Measurements from ENCODE around the gene CTSL. TPM values are rescaled to one million over a fixed set of nuclear protein-coding genes. Genes with fewer than 3 reads are reported as not detected.

CTSL gene
- total and polyA plus RNA-seq, 2 donors (not counting 1 experiment from before 2014, with no cell fraction given) = 487 to 826 TPM

DNA sequence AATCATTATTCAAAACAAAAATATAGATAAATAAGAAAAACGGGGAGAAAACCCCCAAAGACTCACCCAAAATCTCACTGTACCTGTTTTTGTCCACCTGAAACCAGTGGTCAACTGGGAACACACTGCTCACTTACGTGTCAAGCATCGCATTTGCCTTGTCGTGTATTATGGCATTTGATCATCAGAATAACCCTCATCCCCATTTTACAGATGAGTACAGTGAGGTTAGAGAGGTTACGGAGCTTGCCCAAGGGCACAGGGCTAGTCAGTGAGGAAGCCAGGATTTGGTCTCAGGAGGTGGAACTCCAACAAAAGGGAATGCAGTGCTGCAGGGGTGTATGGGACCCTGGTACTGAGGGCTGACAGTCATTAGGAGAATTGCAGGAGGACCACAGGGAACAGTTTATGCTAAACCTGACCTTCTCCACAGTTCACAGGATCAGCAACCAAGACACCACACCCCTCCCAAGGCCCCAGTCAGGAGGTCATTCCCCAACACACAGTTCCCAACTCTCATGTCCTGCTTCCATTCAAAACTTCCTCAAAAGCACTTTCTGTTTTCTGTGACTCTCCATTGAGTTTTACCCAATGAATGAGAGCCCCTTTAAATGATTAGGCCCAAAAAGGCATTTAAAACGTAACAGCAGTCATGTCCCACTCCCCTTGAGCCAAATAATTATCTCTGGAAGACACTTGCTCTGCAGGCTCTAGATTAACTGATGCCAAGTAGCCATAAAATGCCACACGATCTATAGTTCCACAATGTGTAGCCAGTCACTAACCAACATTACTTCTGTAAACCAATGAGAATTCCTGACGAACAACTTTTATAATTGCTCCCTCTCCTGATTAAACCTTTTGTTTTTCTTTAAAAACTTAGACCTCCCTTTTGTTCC is 50.8 kb downstream of the CTSL start:
- H3K36me3 ChIP-seq (ENCODE audit: control insufficient read depth, insufficient read depth, low read length) = no peaks in the 10 kb centered on the region
- H3K9ac ChIP-seq (ENCODE audit: insufficient read depth, low read length) = no peak overlapping the region
- no peak overlapping the region for H2AFZ ChIP-seq (ENCODE audit: low read length)
- H3K4me3 ChIP-seq (replicated peaks in 1 of 4; ENCODE audit: control extremely low read depth in 1 of 4, insufficient read depth in 1 of 4, low read depth in 3 of 4, low read length in 4 of 4) = no peak overlapping the region
- no peaks in the 10 kb centered on the region for H4K20me1 ChIP-seq (ENCODE audit: control insufficient read depth, extremely low read depth, insufficient read depth, low read length)
- no peak for TF ChIP-seq EZH2 (IDR thresholded peaks at IDR 0.05; ENCODE audit: low read length, missing control alignments)
- no peak for DNase-seq (ENCODE audit: low read depth in 2 of 2)
- no peaks in the 10 kb centered on the region for H3K4me1 ChIP-seq (ENCODE audit: control insufficient read depth, extremely low read depth, insufficient read depth, low read length)
- H3K27me3 ChIP-seq (ENCODE audit: control insufficient read depth, insufficient read depth, low read length) = peaks cover 5% of the 10 kb centered on the region
- no peak overlapping the region for H3K27ac ChIP-seq (ENCODE audit: insufficient read depth, low read length)
- H3K4me2 ChIP-seq (ENCODE audit: extremely low read depth, insufficient read depth, low read length) = no peak overlapping the region
- H3K9me3 ChIP-seq (ENCODE audit: control insufficient read depth, insufficient read depth, low read depth, low read length) = no peaks in the 10 kb centered on the region
- H3K79me2 ChIP-seq (ENCODE audit: control insufficient read depth, insufficient read depth, low read length) = no peaks in the 10 kb centered on the region

- no peaks in the 10 kb centered on the region for H3K36me3 ChIP-seq (ENCODE audit: control insufficient read depth, insufficient read depth, low read length)
- no peak overlapping the region for H3K4me2 ChIP-seq (ENCODE audit: extremely low read depth, insufficient read depth, low read length)
- H3K79me2 ChIP-seq (ENCODE audit: control insufficient read depth, insufficient read depth, low read length) = no peaks in the 10 kb centered on the region
- no peaks in the 10 kb centered on the region for H4K20me1 ChIP-seq (ENCODE audit: control insufficient read depth, extremely low read depth, insufficient read depth, low read length)
- H3K27me3 ChIP-seq (ENCODE audit: control insufficient read depth, insufficient read depth, low read length) = no peaks in the 10 kb centered on the region
- no peak overlapping the region for H2AFZ ChIP-seq (ENCODE audit: low read length)
- no peak overlapping the region for H3K4me3 ChIP-seq (replicated peaks in 1 of 4; ENCODE audit: control extremely low read depth in 1 of 4, insufficient read depth in 1 of 4, low read depth in 3 of 4, low read length in 4 of 4)
- H3K9me3 ChIP-seq (ENCODE audit: control insufficient read depth, insufficient read depth, low read depth, low read length) = no peaks in the 10 kb centered on the region
- H3K9ac ChIP-seq (ENCODE audit: insufficient read depth, low read length) = no peak overlapping the region
- no peak overlapping the region for H3K27ac ChIP-seq (ENCODE audit: insufficient read depth, low read length)
- no peak for TF ChIP-seq EZH2 (IDR thresholded peaks at IDR 0.05; ENCODE audit: low read length, missing control alignments)
- TF ChIP-seq, protein P1, sequence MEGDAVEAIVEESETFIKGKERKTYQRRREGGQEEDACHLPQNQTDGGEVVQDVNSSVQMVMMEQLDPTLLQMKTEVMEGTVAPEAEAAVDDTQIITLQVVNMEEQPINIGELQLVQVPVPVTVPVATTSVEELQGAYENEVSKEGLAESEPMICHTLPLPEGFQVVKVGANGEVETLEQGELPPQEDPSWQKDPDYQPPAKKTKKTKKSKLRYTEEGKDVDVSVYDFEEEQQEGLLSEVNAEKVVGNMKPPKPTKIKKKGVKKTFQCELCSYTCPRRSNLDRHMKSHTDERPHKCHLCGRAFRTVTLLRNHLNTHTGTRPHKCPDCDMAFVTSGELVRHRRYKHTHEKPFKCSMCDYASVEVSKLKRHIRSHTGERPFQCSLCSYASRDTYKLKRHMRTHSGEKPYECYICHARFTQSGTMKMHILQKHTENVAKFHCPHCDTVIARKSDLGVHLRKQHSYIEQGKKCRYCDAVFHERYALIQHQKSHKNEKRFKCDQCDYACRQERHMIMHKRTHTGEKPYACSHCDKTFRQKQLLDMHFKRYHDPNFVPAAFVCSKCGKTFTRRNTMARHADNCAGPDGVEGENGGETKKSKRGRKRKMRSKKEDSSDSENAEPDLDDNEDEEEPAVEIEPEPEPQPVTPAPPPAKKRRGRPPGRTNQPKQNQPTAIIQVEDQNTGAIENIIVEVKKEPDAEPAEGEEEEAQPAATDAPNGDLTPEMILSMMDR (conservative IDR thresholded peaks at IDR 0.05 in 1 of 2, IDR thresholded peaks at IDR 0.05 in 1 of 2; ENCODE audit: low read depth in 1 of 2, low read length in 2 of 2) = no peak
- H3K4me1 ChIP-seq (ENCODE audit: control insufficient read depth, extremely low read depth, insufficient read depth, low read length) = no peaks in the 10 kb centered on the region
- DNase-seq (ENCODE audit: low read depth in 2 of 2) = no peak
These were observed 53.1 kb downstream of the CTSL start for GRCh38 chr9:87778996-87779395.

Other genes with a start within 250 kb of the CTSL start
- 15.5 and 18.5 TPM in 2 replicates for gene DAPK1, start 228.3 kb upstream of the CTSL start, total RNA-seq
- 1.1 and 5.1 TPM in 2 replicates for gene DAPK1, start 228.3 kb upstream of the CTSL start, polyA plus RNA-seq
- not detected in 2 replicates for gene SPATA31E1, start 156.8 kb downstream of the CTSL start, total RNA-seq
- 0.01 TPM in 1 of 2 replicates, not detected in the other for gene SPATA31E1, start 156.8 kb downstream of the CTSL start, polyA plus RNA-seq
- gene SPATA31C1, start 191.8 kb downstream of the CTSL start, total RNA-seq = not detected in 2 replicates
- not detected in 2 replicates for gene SPATA31C1, start 191.8 kb downstream of the CTSL start, polyA plus RNA-seq
- gene CDK20, start 248.4 kb downstream of the CTSL start, total RNA-seq = 3.6 and 7.3 TPM in 2 replicates
- 6.1 and 6.2 TPM in 2 replicates for gene CDK20, start 248.4 kb downstream of the CTSL start, polyA plus RNA-seq

All from fibroblast of lung (primary cell).